H1 (cell line): Measurements from ENCODE around the gene IGFBP1.

Experiments used
- ATF2 ChIP-seq: IDR thresholded peaks from 2 replicates; pipeline ENCODE4 v1.6.1; 2012; ENCODE audit warnings: low read length, inconsistent platforms
- CHD1 ChIP-seq: IDR thresholded peaks from 2 replicates; pipeline ENCODE4 v1.6.1; 2012; ENCODE audit warnings: low read depth, low read length, improper control_type of control experiment
- CTCF ChIP-seq, 3 experiments: IDR thresholded peaks; 1 replicate in 2 of 3; 2 replicates in 1 of 3; pipeline versions ENCODE4 v1.5.1 to v1.6.1; 2011; ENCODE audit warnings: low read length in 3 of 3, mild to moderate bottlenecking in 3 of 3, inconsistent platforms in 2 of 3, low read depth in 1 of 3, moderate library complexity in 1 of 3; ENCODE audit not compliant: insufficient read depth in 1 of 3; ENCODE audit errors: control extremely low read depth in 1 of 3
- EGR1 ChIP-seq: IDR thresholded peaks from 2 replicates; pipeline ENCODE4 v1.6.1; 2011; ENCODE audit warnings: low read depth, low read length, borderline replicate concordance
- EZH2 ChIP-seq: fragments of 200-600 bp; sonication (generic); IDR thresholded peaks from 2 replicates; pipeline ENCODE4 v1.7.1; 2012; ENCODE audit warnings: low read depth, mild to moderate bottlenecking, moderate library complexity, low read length, inconsistent platforms; ENCODE audit not compliant: severe bottlenecking
- POLR2A ChIP-seq, 2 experiments: IDR thresholded peaks; 1 replicate in 1 of 2; 2 replicates in 1 of 2; pipeline ENCODE4 v1.6.1; 2011; ENCODE audit warnings: low read depth in 2 of 2, low read length in 2 of 2, mild to moderate bottlenecking in 2 of 2; ENCODE audit errors: control extremely low read depth in 1 of 2
- RAD21 ChIP-seq, 2 experiments: IDR thresholded peaks in 1 of 2; conservative IDR thresholded peaks in 1 of 2; 2 replicates each; pipeline ENCODE4 v1.6.1; 2011; ENCODE audit warnings: low read depth in 2 of 2, low read length in 2 of 2, improper control_type of control experiment in 1 of 2, inconsistent platforms in 1 of 2, mild to moderate bottlenecking in 1 of 2, moderate library complexity in 1 of 2
- RFX5 ChIP-seq: IDR thresholded peaks from 2 replicates; pipeline ENCODE4 v1.6.1; 2011; ENCODE audit warnings: low read depth, low read length, improper control_type of control experiment, borderline replicate concordance

- no peak for TF ChIP-seq CTCF (IDR thresholded peaks at IDR 0.05; ENCODE audit: control extremely low read depth in 1 of 3, insufficient read depth in 1 of 3, low read depth in 1 of 3, low read length in 3 of 3)
- TF ChIP-seq POLR2A (IDR thresholded peaks at IDR 0.05; ENCODE audit: control extremely low read depth in 1 of 2, low read depth in 2 of 2, low read length in 2 of 2) = no peak
- TF ChIP-seq RFX5 = no peak
- TF ChIP-seq ATF2 = no peak
- TF ChIP-seq RAD21 (IDR thresholded peaks at IDR 0.05 in 1 of 2, conservative IDR thresholded peaks at IDR 0.05 in 1 of 2; ENCODE audit: low read depth in 2 of 2, low read length in 2 of 2) = no peak
- no peak for TF ChIP-seq EGR1
- no peak for TF ChIP-seq EZH2
- TF ChIP-seq CHD1 = no peak
These were observed 22.5 kb upstream of the IGFBP1 start for GRCh38 chr7:45865594-45866410.
